Activated T-cell treated with anti-CD3 and anti-CD28 coated beads for 24 hours (primary cell): ENCODE results near the gene ATF7.

ENCODE experiments used
- DNase-seq: peaks from one replicate; pipeline ENCODE4 v3.0.0-alpha.2; 2020; ENCODE audit warnings: low read depth

ATF7 gene

GRCh38 chr12:53523131-53523530 lies 103.1 kb downstream of the ATF7 start:
- DNase-seq, result no peak

GRCh38 chr12:53518381-53518780 lies 107.8 kb downstream of the ATF7 start:
- no peak for DNase-seq

GRCh38 chr12:53516758-53517455 lies 109.3 kb downstream of the ATF7 start:
- no peak for DNase-seq

- no peak for DNase-seq
Observed at GRCh38 chr12:53515291-53515680, 110.9 kb downstream of the ATF7 start.

GRCh38 chr12:53514628-53515290 lies 111.4 kb downstream of the ATF7 start:
- no peak for DNase-seq

- no peak for DNase-seq
Observed at GRCh38 chr12:53513712-53514410, 112.3 kb downstream of the ATF7 start.

GRCh38 chr12:53510181-53510812 lies 115.9 kb downstream of the ATF7 start:
- no peak for DNase-seq

GRCh38 chr12:53508534-53509170 lies 117.5 kb downstream of the ATF7 start:
- peak; percentile 77 for DNase-seq

GRCh38 chr12:53507603-53507885 lies 118.6 kb downstream of the ATF7 start:
- no peak for DNase-seq

- no peak for DNase-seq
Observed at GRCh38 chr12:53506881-53507602, 119.1 kb downstream of the ATF7 start, which contains the start of gene NPFF. NPFF (minus strand) TSS chr12:53507484; CDS start chr12:53507474, 10 bp downstream.

- DNase-seq, result no peak
Observed at GRCh38 chr12:53506450-53506785, 119.8 kb downstream of the ATF7 start.

GRCh38 chr12:53505555-53506449 lies 120.4 kb downstream of the ATF7 start:
- no peak for DNase-seq

GRCh38 chr12:53505086-53505485 lies 121.1 kb downstream of the ATF7 start:
- DNase-seq, result no peak

- no peak for DNase-seq
Observed at GRCh38 chr12:53504004-53504920, 121.9 kb downstream of the ATF7 start.

- no peak for DNase-seq
Observed at GRCh38 chr12:53502983-53503728, 123.0 kb downstream of the ATF7 start.

GRCh38 chr12:53502331-53502730 lies 123.9 kb downstream of the ATF7 start:
- DNase-seq, result no peak

- DNase-seq, result no peak
Observed at GRCh38 chr12:53501615-53502181, 124.5 kb downstream of the ATF7 start.

- peak; percentile 97 for DNase-seq
Observed at GRCh38 chr12:53500776-53501614, 125.2 kb downstream of the ATF7 start, which contains the start of gene TARBP2. TARBP2 (plus strand) TSS chr12:53501283; CDS start chr12:53501409, 126 bp downstream.
